Measurements from ENCODE around the gene LRCOL1. TPM values are rescaled to one million over a fixed set of nuclear protein-coding genes. Genes with fewer than 3 reads are reported as not detected.

Gene LRCOL1
- total RNA-seq, 2 experiments from 2014 or later, result not detected

DNA sequence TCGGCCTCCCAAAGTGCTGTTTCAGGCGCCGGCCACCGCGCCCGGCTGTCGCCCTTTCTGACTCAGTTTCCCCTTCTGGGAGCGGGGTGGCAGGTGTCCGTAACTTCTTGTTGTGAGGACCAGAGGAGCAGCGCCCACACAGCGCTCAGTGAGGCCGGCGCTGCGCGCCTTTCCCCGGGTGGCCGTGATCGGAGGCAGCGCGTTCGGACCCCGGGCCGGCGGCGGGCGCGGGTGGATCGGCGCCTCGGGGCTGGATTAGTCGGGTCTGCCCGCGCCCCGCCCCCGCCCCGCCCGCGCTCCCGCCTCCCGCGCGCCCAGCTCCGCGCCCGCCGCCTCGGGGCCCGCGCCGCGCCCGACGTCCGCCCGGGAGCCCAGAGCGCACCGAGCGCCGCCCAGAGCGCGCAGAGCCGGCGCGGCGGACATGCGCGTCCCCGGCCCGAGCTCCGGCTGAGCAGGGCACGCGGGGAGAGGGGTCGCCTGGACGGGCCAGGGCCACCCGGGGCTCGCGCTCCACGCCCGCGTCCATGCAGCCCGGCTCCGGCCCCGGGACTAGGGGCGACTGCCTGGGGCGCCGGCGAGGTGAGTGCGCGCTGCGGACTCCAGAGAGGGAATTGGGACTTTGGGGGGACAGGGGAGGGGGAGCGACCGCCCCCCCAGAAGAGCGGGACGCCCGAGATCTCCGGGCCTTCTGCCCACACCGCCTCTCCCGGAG lies 50.6 kb downstream of the LRCOL1 start:
- CTCF ChIA-PET, result no interaction called here
- TF ChIP-seq, protein P1, sequence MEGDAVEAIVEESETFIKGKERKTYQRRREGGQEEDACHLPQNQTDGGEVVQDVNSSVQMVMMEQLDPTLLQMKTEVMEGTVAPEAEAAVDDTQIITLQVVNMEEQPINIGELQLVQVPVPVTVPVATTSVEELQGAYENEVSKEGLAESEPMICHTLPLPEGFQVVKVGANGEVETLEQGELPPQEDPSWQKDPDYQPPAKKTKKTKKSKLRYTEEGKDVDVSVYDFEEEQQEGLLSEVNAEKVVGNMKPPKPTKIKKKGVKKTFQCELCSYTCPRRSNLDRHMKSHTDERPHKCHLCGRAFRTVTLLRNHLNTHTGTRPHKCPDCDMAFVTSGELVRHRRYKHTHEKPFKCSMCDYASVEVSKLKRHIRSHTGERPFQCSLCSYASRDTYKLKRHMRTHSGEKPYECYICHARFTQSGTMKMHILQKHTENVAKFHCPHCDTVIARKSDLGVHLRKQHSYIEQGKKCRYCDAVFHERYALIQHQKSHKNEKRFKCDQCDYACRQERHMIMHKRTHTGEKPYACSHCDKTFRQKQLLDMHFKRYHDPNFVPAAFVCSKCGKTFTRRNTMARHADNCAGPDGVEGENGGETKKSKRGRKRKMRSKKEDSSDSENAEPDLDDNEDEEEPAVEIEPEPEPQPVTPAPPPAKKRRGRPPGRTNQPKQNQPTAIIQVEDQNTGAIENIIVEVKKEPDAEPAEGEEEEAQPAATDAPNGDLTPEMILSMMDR (IDR thresholded peaks at IDR 0.05), result no peak
- DNase-seq (peak in 8 of 14 experiments; percentile 12 to 68 (median 44)), ATAC-seq (ENCODE audit: poor library complexity) (peak; percentile 55)
- intact Hi-C loops (cut with DNase I, micrococcal nuclease), result loop anchor here in 1 of 2 experiments (10.0 kb wide), 1 partner anchor 145 kb away; no protein-coding TSS in a partner anchor
- Mint-ChIP-seq H3K27ac (no peak overlapping the region), H3K4me3 (peak overlapping the region; percentile 81), H3K9me3 (no peaks in the 10 kb centered on the region), H3K36me3 (ENCODE audit: low read depth) (peaks cover 9% of the 10 kb centered on the region), H3K27me3 (peaks cover 14% of the 10 kb centered on the region), H3K4me1 (ENCODE audit: low read depth) (peaks cover 22% of the 10 kb centered on the region)
- Histone ChIP-seq H3K4me1 (ENCODE audit: insufficient read depth, low read length) (peaks cover 29% of the 10 kb centered on the region), H3K4me3 (ENCODE audit: low read length) (peak overlapping the region; percentile 46), H3K27me3 (ENCODE audit: control insufficient read depth in 1 of 2, insufficient read depth in 2 of 2, low read length in 2 of 2) (peaks cover 4 to 8% of the 10 kb centered on the region in 2 experiments), H3K9me3 (ENCODE audit: control insufficient read depth in 1 of 2, insufficient read depth in 1 of 2, low read length in 2 of 2) (peaks cover 0 to 21% of the 10 kb centered on the region in 2 experiments), H3K27ac (ENCODE audit: low read depth in 1 of 2, low read length in 2 of 2) (no peak overlapping the region), H3K36me3 (ENCODE audit: insufficient read depth, low read length) (no peaks in the 10 kb centered on the region)
- POLR2A ChIA-PET, result interaction anchor here (1.0 kb wide), 1 partner anchor 374 kb away, joined by 3 read pairs; no protein-coding TSS in a partner anchor

DNA sequence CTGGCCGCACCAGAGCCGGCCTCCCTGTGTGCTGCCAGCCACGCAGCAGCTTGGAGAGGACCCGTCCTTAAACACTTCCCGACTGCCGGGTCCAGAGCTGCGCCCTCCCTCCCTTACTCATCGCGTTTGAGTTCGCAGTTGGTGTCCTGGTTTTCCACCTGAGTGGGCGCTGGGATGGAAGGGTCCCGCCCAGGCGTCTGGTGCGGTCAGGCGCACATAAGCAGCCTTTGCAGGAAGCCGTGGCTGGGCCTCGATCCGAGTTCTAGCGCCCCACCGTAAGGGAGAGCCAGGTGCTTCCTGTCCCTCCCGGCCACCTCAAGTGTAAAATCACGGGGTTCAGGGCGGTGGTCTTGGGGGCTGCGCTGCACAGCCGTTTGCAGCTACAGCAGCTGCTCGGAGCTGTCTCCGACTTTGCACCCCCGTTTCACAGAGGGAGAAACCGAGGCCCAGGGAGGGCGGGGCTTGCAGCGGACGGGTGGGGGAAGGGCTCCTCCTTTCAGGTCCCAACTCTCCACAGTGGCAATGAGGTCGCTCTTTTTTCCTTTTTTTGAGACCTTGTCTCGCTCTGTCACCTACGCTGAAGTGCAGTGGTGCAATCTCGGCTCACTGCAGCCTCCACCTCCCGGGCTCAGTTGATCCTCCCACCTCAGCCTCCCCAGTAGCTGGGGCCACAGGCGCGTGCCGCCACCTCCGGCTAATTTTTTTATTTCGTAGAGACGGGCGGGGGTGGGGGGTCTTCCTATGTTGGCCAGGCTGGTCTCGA lies 51.3 kb downstream of the LRCOL1 start:
- Mint-ChIP-seq H3K36me3 (ENCODE audit: low read depth) (peaks cover 7% of the 10 kb centered on the region), H3K9me3 (no peaks in the 10 kb centered on the region), H3K4me1 (ENCODE audit: low read depth) (peaks cover 22% of the 10 kb centered on the region), H3K27ac (no peak overlapping the region), H3K4me3 (peak overlapping the region; percentile 81), H3K27me3 (peaks cover 14% of the 10 kb centered on the region)
- POLR2A ChIA-PET, result interaction anchor here (1.0 kb wide), 1 partner anchor 373 kb away, joined by 3 read pairs; no protein-coding TSS in a partner anchor
- ATAC-seq (ENCODE audit: poor library complexity) (no peak), DNase-seq (peak in 2 of 14 experiments; percentile 13 to 38)
- TF ChIP-seq, protein P1 (IDR thresholded peaks at IDR 0.05), result no peak
- peaks cover 0 to 25% of the 10 kb centered on the region in 2 experiments for H3K9me3 ChIP-seq (ENCODE audit: control insufficient read depth in 1 of 2, insufficient read depth in 1 of 2, low read length in 2 of 2)
- no peaks in the 10 kb centered on the region for H3K36me3 ChIP-seq (ENCODE audit: insufficient read depth, low read length)
- H3K27ac ChIP-seq (ENCODE audit: low read depth in 1 of 2, low read length in 2 of 2), result no peak overlapping the region
- H3K27me3 ChIP-seq (ENCODE audit: control insufficient read depth in 1 of 2, insufficient read depth in 2 of 2, low read length in 2 of 2), result peaks cover 4 to 8% of the 10 kb centered on the region in 2 experiments
- intact Hi-C loops (cut with DNase I, micrococcal nuclease), result loop anchor here in 1 of 2 experiments (10.0 kb wide), 1 partner anchor 144 kb away; no protein-coding TSS in a partner anchor
- CTCF ChIA-PET, result no interaction called here
- peak overlapping the region; percentile 46 for H3K4me3 ChIP-seq (ENCODE audit: low read length)
- peaks cover 29% of the 10 kb centered on the region for H3K4me1 ChIP-seq (ENCODE audit: insufficient read depth, low read length)

DNA sequence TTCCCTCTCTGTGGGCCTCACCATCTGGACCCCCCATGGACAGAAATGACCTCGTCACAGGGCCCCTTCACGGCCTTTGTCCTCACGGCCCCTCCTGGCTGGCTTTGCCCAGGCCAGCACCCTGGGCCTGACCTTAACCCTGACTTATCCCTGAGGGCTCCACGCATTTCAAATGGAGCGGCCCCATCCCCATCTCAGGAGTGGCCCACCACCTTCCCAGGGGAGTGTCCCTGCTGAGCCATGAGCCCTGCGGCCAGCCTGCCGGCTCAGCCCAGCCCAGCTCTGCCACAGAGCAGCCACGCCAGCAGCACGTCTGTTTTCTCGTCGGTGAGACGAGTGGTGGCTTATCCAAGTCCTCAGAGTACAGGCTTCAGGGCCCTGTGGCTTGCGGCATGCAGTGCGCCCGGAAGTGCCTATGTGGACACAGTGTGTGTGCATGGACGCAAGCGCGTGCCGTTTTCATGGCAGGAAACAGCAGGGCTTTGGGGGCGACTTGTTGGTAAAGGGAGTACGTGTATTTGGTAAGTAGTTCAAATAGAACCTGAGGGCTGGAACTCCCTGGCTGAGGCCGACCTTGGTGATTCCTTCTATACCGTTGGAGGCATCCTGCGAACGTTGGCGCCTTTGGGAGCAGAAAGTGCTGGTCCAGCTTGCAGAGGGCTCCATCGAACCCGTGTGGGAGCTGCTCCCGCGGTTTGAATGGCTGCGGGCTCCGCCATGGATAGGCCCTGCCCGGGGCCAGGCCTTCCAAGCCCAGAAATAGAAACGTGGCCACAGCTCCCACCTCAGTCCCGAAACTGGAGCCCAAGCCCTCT lies 52.1 kb downstream of the LRCOL1 start:
- H3K27me3 ChIP-seq (ENCODE audit: control insufficient read depth in 1 of 2, insufficient read depth in 2 of 2, low read length in 2 of 2), result peaks cover 4 to 8% of the 10 kb centered on the region in 2 experiments
- CTCF ChIA-PET, result no interaction called here
- peaks cover 0 to 25% of the 10 kb centered on the region in 2 experiments for H3K9me3 ChIP-seq (ENCODE audit: control insufficient read depth in 1 of 2, insufficient read depth in 1 of 2, low read length in 2 of 2)
- POLR2A ChIA-PET, result no interaction called here
- peak in 1 of 14 experiments; percentile 19 for DNase-seq
- no peak overlapping the region for H3K4me3 ChIP-seq (ENCODE audit: low read length)
- H3K4me3 Mint-ChIP-seq, result peak overlapping the region; percentile 81
- intact Hi-C loops (cut with DNase I, micrococcal nuclease), result loop anchor here in 1 of 2 experiments (10.0 kb wide), 1 partner anchor 143 kb away; no protein-coding TSS in a partner anchor
- no peaks in the 10 kb centered on the region for H3K9me3 Mint-ChIP-seq
- H3K36me3 ChIP-seq (ENCODE audit: insufficient read depth, low read length), result no peaks in the 10 kb centered on the region
- no peak for ATAC-seq (ENCODE audit: poor library complexity)
- no peak overlapping the region for H3K27ac Mint-ChIP-seq
- H3K4me1 Mint-ChIP-seq (ENCODE audit: low read depth), result peaks cover 22% of the 10 kb centered on the region
- TF ChIP-seq, protein P1 (IDR thresholded peaks at IDR 0.05), result no peak
- no peak overlapping the region for H3K27ac ChIP-seq (ENCODE audit: low read depth in 1 of 2, low read length in 2 of 2)
- peaks cover 7% of the 10 kb centered on the region for H3K36me3 Mint-ChIP-seq (ENCODE audit: low read depth)
- peaks cover 29% of the 10 kb centered on the region for H3K4me1 ChIP-seq (ENCODE audit: insufficient read depth, low read length)
- peaks cover 14% of the 10 kb centered on the region for H3K27me3 Mint-ChIP-seq
